H1 (cell line): ENCODE data around the gene COL12A1. TPM values are rescaled to one million over a fixed set of nuclear protein-coding genes. Genes with fewer than 3 reads are reported as not detected.

Experiments used
- ASH2L ChIP-seq: fragments of 200-600, 300-600 bp; sonication (generic); IDR thresholded peaks from one replicate; pipeline ENCODE4 v1.7.1; 2017; ENCODE audit warnings: low read length
- JUND ChIP-seq: IDR thresholded peaks from 2 replicates; pipeline ENCODE4 v1.6.1; 2011; ENCODE audit warnings: mild to moderate bottlenecking, improper control_type of control experiment, low read length
- SP2 ChIP-seq: IDR thresholded peaks from 2 replicates; pipeline ENCODE4 v1.6.1; 2012; ENCODE audit warnings: mild to moderate bottlenecking, low read length, inconsistent platforms
- SP4 ChIP-seq: IDR thresholded peaks from 2 replicates; pipeline ENCODE4 v1.6.1; 2012; ENCODE audit warnings: low read length, inconsistent platforms
- TAF1 ChIP-seq: IDR thresholded peaks from 2 replicates; pipeline ENCODE4 v1.6.1; 2011; ENCODE audit warnings: mild to moderate bottlenecking, low read depth, low read length
- TBP ChIP-seq: IDR thresholded peaks from 2 replicates; pipeline ENCODE4 v1.6.1; 2011; ENCODE audit warnings: low read depth, low read length, improper control_type of control experiment
- ZNF274 ChIP-seq: IDR thresholded peaks from 2 replicates; pipeline ENCODE4 v1.7.0; 2012; ENCODE audit warnings: low read length, borderline replicate concordance; ENCODE audit errors: extremely low read depth
- polyA plus RNA-seq, 7 experiments: library from polyadenylated mRNA; depleted of rRNA in 3 of 7; stranded (reverse) in 5 of 7; unstranded in 2 of 7; fragments of >200 nt in 5 of 7; fragments of 200-250 nt in 2 of 7; gene quantifications; 1 replicate in 5 of 7; 2 replicates in 1 of 7; 4 replicates in 1 of 7; pipeline versions ENCODE4 v1.2.1 to v1.2.3, GENCODE V29; 2011 to 2013; ENCODE audit warnings: missing spikeins in 2 of 7, mixed read lengths in 2 of 7
- total RNA-seq: library from RNA; stranded (reverse); fragmentation: NEBNext Ultra II Directional; extraction: Animal tissue kit (Norgen Biotek cat#: 25700); gene quantifications from 2 replicates; pipeline ENCODE4 v1.2.1, GENCODE V29; 2021
- TF ChIP-seq, protein P1 (sequence below): fragments of 300-600 bp; sonication (generic); IDR thresholded peaks from 2 replicates; pipeline ENCODE4 v1.7.1; 2012; ENCODE audit warnings: low read length, moderate library complexity, mild to moderate bottlenecking, inconsistent platforms; ENCODE audit not compliant: insufficient replicate concordance
- TF ChIP-seq, protein P2 (sequence below): IDR thresholded peaks from 2 replicates; pipeline ENCODE4 v1.6.1; 2011; ENCODE audit warnings: low read depth, mild to moderate bottlenecking, low read length; ENCODE audit not compliant: insufficient read depth
- TF ChIP-seq, protein P3 (sequence below): IDR thresholded peaks from 2 replicates; pipeline ENCODE4 v1.6.1; 2012; ENCODE audit warnings: inconsistent platforms
- TF ChIP-seq, protein P4 (sequence below): IDR thresholded peaks from 2 replicates; pipeline ENCODE4 v1.6.1; 2012; ENCODE audit warnings: inconsistent platforms

COL12A1 gene
- total and polyA plus RNA-seq, 2 of the 8 experiments (the other 6 are each of a cell fraction or from before 2014, with no cell fraction given): 1.4 to 4.7 TPM

DNA sequence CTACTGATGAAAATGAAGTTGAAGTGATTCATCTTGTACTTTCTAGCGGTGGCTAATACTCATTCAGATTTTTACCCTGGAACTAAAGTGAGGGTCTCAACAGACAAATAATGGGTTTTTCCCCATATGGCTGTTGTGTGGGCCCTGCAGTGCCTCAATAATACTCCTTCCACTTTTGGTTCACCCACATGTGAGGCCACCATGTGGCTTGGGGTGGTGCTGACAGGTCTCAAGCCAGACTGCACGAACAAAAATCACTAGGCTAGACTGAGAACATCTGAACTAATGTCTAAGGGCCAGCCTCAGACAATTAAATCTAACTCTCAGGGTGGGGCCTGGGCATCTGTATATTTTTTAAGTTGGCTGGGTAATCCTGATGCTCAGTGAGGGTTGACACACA lies 7.9 kb upstream of the COL12A1 start (continued):
- TF ChIP-seq, protein P1, sequence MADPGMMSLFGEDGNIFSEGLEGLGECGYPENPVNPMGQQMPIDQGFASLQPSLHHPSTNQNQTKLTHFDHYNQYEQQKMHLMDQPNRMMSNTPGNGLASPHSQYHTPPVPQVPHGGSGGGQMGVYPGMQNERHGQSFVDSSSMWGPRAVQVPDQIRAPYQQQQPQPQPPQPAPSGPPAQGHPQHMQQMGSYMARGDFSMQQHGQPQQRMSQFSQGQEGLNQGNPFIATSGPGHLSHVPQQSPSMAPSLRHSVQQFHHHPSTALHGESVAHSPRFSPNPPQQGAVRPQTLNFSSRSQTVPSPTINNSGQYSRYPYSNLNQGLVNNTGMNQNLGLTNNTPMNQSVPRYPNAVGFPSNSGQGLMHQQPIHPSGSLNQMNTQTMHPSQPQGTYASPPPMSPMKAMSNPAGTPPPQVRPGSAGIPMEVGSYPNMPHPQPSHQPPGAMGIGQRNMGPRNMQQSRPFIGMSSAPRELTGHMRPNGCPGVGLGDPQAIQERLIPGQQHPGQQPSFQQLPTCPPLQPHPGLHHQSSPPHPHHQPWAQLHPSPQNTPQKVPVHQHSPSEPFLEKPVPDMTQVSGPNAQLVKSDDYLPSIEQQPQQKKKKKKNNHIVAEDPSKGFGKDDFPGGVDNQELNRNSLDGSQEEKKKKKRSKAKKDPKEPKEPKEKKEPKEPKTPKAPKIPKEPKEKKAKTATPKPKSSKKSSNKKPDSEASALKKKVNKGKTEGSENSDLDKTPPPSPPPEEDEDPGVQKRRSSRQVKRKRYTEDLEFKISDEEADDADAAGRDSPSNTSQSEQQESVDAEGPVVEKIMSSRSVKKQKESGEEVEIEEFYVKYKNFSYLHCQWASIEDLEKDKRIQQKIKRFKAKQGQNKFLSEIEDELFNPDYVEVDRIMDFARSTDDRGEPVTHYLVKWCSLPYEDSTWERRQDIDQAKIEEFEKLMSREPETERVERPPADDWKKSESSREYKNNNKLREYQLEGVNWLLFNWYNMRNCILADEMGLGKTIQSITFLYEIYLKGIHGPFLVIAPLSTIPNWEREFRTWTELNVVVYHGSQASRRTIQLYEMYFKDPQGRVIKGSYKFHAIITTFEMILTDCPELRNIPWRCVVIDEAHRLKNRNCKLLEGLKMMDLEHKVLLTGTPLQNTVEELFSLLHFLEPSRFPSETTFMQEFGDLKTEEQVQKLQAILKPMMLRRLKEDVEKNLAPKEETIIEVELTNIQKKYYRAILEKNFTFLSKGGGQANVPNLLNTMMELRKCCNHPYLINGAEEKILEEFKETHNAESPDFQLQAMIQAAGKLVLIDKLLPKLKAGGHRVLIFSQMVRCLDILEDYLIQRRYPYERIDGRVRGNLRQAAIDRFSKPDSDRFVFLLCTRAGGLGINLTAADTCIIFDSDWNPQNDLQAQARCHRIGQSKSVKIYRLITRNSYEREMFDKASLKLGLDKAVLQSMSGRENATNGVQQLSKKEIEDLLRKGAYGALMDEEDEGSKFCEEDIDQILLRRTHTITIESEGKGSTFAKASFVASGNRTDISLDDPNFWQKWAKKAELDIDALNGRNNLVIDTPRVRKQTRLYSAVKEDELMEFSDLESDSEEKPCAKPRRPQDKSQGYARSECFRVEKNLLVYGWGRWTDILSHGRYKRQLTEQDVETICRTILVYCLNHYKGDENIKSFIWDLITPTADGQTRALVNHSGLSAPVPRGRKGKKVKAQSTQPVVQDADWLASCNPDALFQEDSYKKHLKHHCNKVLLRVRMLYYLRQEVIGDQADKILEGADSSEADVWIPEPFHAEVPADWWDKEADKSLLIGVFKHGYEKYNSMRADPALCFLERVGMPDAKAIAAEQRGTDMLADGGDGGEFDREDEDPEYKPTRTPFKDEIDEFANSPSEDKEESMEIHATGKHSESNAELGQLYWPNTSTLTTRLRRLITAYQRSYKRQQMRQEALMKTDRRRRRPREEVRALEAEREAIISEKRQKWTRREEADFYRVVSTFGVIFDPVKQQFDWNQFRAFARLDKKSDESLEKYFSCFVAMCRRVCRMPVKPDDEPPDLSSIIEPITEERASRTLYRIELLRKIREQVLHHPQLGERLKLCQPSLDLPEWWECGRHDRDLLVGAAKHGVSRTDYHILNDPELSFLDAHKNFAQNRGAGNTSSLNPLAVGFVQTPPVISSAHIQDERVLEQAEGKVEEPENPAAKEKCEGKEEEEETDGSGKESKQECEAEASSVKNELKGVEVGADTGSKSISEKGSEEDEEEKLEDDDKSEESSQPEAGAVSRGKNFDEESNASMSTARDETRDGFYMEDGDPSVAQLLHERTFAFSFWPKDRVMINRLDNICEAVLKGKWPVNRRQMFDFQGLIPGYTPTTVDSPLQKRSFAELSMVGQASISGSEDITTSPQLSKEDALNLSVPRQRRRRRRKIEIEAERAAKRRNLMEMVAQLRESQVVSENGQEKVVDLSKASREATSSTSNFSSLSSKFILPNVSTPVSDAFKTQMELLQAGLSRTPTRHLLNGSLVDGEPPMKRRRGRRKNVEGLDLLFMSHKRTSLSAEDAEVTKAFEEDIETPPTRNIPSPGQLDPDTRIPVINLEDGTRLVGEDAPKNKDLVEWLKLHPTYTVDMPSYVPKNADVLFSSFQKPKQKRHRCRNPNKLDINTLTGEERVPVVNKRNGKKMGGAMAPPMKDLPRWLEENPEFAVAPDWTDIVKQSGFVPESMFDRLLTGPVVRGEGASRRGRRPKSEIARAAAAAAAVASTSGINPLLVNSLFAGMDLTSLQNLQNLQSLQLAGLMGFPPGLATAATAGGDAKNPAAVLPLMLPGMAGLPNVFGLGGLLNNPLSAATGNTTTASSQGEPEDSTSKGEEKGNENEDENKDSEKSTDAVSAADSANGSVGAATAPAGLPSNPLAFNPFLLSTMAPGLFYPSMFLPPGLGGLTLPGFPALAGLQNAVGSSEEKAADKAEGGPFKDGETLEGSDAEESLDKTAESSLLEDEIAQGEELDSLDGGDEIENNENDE: no peak
- TF ChIP-seq SP4 (no peak), ASH2L (no peak), ZNF274 (no peak), TBP (no peak), TAF1 (no peak), JUND (no peak), SP2 (no peak)
- TF ChIP-seq, protein P2, sequence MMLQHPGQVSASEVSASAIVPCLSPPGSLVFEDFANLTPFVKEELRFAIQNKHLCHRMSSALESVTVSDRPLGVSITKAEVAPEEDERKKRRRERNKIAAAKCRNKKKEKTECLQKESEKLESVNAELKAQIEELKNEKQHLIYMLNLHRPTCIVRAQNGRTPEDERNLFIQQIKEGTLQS: no peak
- TF ChIP-seq, protein P3, sequence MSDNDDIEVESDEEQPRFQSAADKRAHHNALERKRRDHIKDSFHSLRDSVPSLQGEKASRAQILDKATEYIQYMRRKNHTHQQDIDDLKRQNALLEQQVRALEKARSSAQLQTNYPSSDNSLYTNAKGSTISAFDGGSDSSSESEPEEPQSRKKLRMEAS: peak; percentile 30; the same call in 1 of the 2 replicates
- TF ChIP-seq, protein P4, sequence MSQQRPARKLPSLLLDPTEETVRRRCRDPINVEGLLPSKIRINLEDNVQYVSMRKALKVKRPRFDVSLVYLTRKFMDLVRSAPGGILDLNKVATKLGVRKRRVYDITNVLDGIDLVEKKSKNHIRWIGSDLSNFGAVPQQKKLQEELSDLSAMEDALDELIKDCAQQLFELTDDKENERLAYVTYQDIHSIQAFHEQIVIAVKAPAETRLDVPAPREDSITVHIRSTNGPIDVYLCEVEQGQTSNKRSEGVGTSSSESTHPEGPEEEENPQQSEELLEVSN: no peak
